GM12891 (cell line): ENCODE data around the gene NCKAP5.

Source experiments
- PAX5 ChIP-seq: IDR thresholded peaks from 2 replicates; pipeline ENCODE4 v1.6.1; 2011; ENCODE audit warnings: low read length, moderate library complexity, mild to moderate bottlenecking; ENCODE audit not compliant: insufficient read depth, severe bottlenecking
- POLR2A ChIP-seq: IDR thresholded peaks from 2 replicates; pipeline ENCODE4 v1.6.1; 2011; ENCODE audit warnings: low read depth, low read length, control low read depth
- POLR2AphosphoS5 ChIP-seq: IDR thresholded peaks from 2 replicates; pipeline ENCODE4 v1.6.1; 2011; ENCODE audit warnings: low read depth, low read length, control low read depth
- POU2F2 ChIP-seq: IDR thresholded peaks from 2 replicates; pipeline ENCODE4 v1.6.1; 2011; ENCODE audit warnings: low read depth, mild to moderate bottlenecking, control low read depth, low read length, moderate library complexity
- SPI1 ChIP-seq: IDR thresholded peaks from 2 replicates; pipeline ENCODE4 v1.6.1; 2011; ENCODE audit warnings: low read depth, low read length, control low read depth
- TAF1 ChIP-seq: IDR thresholded peaks from 2 replicates; pipeline ENCODE4 v1.6.1; 2011; ENCODE audit warnings: low read depth, low read length, control low read depth

- TF ChIP-seq POLR2AphosphoS5 (no peak), SPI1 (no peak), POLR2A (no peak), TAF1 (no peak), PAX5 (no peak), POU2F2 (no peak)
Observed at GRCh38 chr2:133231264-133231663, 337.0 kb downstream of the NCKAP5 start.
